ENCODE results near the gene CELF2.

CELF2 gene

DNA sequence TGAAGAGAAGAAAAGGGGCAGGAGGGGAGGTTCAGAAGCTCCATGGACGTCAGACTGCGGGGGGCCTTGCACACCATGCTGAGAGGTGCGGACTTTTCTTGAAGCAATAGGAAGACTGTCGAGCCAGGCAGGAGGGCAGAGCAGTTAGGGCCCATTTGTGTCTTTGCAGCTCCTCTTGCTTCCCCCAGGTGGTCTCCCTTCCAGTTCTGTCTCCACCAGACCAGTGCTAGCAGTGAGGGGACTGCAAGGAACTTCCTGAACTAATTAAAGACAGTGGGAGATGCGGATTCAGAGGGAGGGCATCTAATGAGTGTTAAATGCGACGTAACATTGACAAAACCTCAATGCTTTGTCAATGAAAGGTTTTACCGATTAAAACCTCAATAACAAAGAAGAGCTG, 368.4 kb downstream of the CELF2 start:
- ATAC-seq: no peak
- TF ChIP-seq CSDC2 (CRISPR knock-in tag; IDR thresholded peaks at IDR 0.05): no peak
- no peak for TF ChIP-seq ZFP3 (CRISPR knock-in tag; IDR thresholded peaks at IDR 0.05)
- TF ChIP-seq PPARA (CRISPR knock-in tag; IDR thresholded peaks at IDR 0.05; ENCODE audit: borderline replicate concordance): no peak

All from SK-N-SH treated with all-trans-retinoic acid at 6 μM for 48 hours (cell line).